GM19468 (cell line): ENCODE measurements around the gene CREB3L2.
"Not testable (repeated sequence)": the region's sequence is repeated elsewhere in the genome, so short reads cannot be mapped to it uniquely, and the experiment has no call there.

ENCODE experiments used
- ATAC-seq: cut with Tn5 transposase; IDR thresholded peaks from one replicate; pipeline ENCODE4 v1.9.1; 2021; ENCODE audit warnings: mild to moderate bottlenecking, moderate library complexity, moderate number of reproducible peaks; ENCODE audit not compliant: unreplicated experiment; ENCODE audit errors: extremely low read depth

CREB3L2 gene

DNA sequence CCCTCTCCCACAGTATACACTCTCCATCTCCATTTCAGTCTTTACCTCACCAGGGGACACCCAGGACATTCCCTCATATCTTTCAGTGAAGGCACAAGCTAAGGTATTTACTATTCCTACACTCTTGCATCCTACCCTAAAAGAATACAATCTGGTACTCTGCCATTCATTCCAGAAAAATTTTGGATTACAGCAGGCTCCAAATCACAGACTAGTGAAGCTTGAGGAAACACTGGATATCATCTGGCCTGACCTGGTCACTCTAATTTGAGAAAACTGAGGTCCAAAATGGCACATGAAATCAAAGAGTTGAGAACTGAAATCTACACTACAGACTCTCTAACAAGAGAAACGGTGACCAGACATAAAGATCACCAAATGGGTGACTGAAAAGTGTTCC is 61.7 kb downstream of the CREB3L2 start:
- no peak for ATAC-seq

GRCh38 chr7:137937202-137937560 is 64.7 kb downstream of the CREB3L2 start:
- no peak for ATAC-seq

- no peak for ATAC-seq
Observed at GRCh38 chr7:137936509-137937201, 65.2 kb downstream of the CREB3L2 start.

GRCh38 chr7:137935884-137936508 is 65.9 kb downstream of the CREB3L2 start:
- ATAC-seq, result no peak

- peak; percentile 92 for ATAC-seq
Observed at GRCh38 chr7:137934941-137935883, 66.7 kb downstream of the CREB3L2 start.

DNA sequence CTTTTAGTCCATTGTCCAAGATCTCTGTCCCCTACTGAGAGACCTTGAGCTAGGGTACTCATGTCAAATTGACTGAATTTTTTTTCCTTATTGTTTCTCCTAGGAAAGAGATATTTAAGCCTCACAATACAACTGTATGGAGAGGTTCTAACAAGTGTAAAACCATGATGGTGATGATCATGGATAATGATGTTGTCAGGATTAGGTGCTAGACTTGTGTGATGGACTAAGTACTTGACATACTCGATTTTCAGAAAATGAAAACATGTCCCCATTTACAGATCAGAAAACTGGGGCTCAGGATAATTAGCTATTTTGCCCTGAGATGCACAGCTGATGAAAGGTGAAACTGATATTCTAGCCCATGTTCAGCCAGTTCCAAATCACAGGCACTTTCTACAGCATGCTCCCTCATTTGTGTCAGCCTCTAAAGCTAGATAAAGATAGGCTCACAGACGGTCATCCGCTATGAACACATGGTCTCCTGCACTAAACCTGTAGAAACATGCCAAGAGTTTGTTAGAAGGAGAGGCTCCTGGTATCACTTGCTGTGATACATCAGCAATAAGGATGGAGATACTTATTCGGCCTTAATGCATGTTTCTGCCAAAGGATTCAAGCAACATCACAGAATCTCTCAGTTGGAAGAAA is 67.6 kb downstream of the CREB3L2 start:
- ATAC-seq, result no peak

DNA sequence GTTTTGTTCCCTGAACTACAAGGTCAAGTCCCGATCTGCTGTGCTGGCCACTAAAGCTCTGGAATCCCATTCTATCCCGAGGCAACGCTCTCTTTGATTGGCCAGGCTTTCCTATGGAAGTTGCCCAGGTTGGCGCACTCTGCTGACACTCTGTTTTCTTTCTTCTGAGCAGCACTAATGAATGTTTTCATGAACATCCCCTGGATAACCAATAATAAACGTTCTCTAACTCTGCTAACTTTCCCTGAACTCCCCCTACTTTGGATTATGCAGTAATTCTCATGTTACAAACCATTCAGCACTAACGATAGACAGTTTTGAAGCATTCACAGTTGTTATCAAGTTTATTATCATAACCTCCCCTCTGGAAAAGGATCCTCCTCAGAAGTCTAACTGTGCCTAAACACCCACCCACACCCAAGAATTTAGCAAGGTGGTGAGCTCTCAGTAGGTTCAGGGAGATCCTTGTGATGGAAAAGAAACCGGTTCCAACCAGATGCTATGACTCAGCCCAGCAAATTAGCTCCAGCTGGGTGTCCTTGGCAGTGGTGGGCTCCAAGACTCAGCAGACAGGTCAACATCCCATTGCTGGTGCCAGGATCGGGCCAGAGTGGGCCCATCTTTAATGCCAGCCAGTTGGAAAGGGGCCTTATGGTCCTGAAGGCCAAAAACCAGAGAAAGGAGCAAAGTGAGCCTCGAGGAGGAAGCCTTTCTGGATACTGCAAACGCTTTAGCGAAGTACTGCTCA is 68.4 kb downstream of the CREB3L2 start:
- no peak for ATAC-seq

- ATAC-seq, result no peak
Observed at GRCh38 chr7:137932881-137933269, 69.0 kb downstream of the CREB3L2 start.

GRCh38 chr7:137931823-137932222 is 70.1 kb downstream of the CREB3L2 start:
- no peak for ATAC-seq

DNA sequence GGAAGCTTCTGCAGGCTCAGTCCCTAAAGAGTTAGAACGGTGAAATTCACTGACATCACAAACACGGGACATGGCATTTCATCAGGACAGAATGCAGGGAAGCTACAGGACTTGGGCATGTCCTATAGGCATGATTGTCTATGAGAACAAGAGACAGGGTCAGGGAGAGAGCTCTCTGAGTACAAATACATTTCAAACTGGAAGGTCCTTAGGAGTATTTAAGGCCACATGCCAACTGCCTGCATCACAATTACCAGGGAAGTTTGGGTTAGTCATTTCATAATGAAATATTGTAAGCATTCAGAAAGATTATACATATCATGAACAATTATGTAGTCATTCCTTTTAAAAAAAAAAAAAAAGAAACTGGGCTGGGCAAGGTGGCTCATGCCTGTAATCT is 71.3 kb downstream of the CREB3L2 start:
- no peak for ATAC-seq

- no peak for ATAC-seq
Observed at GRCh38 chr7:137928626-137929025, 73.3 kb downstream of the CREB3L2 start.

DNA sequence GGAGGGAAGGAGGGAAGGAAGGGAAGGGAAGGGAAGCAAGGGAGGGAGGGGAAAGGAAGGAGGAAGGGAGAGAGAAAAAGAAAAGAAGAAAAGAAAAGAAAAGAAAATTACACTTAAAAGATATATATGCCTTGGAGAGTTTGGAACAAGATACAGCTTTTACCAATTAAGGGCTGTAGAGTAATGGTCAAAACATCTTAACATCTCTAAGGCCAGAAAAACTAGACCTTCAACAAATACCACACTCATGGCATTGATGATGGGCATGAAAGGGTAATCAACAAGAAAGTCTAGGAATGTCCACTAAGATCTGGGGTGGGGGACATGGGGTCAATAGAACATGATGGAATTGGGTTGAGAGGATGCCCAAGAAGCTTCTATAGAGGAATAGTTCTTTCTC is 74.5 kb downstream of the CREB3L2 start:
- no peak for ATAC-seq

GRCh38 chr7:137926206-137926605 is 75.7 kb downstream of the CREB3L2 start:
- not testable (repeated sequence) for ATAC-seq

- no peak for ATAC-seq
Observed at GRCh38 chr7:137925754-137926153, 76.1 kb downstream of the CREB3L2 start.

- no peak for ATAC-seq
Observed at GRCh38 chr7:137925091-137925490, 76.8 kb downstream of the CREB3L2 start.

DNA sequence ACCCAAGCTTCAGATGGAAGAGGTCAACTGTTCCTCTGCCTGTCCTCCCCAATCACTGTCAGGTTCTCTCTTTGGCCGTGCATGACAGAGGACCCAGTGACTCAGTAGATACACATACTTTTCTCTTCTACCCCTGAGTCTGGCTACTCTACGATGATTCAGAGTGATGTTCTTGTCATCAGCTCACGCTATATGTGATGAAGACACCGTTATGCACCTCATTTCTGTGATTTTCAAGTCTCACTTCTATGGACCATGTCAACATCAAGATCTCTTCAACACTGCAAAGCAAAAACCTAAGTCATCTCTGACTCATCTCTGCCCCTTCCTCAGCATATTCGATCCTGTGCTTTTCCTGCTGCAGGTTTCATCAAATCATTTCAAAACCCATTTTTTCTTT is 78.5 kb downstream of the CREB3L2 start:
- no peak for ATAC-seq

GRCh38 chr7:137920637-137921399 is 81.1 kb downstream of the CREB3L2 start:
- ATAC-seq, result no peak

- no peak for ATAC-seq
Observed at GRCh38 chr7:137919987-137920386, 81.9 kb downstream of the CREB3L2 start.

DNA sequence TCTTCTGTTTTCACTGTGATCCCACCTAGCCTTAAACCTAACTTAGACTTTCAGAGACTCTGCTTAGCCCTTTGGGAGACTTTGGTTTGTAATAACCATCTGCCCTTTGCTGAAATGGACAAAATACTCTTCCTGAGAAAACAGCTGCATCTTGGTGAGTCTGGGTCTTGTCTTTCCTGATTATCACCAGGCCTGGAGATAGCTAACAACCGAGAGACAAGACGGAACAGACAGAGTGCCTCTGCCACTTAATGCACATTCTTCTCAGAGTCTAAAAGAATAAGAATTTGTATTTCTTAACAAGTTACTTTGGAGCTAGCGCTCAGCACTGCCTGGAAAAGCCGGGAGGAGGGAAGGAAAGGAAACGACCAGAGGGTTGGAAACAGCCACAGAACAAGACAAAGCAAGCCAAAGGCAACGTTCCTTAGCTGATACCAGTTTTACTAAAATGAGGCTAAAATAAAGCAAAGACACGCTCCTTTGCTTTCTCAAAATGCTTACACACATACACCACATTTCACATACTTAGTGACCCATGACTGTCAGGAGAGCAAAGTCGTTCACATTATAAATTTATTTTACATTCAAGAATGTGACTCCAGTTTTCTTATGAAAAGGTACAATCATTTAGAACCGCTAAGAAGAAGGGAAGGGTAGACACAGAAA is 84.8 kb downstream of the CREB3L2 start:
- ATAC-seq, result no peak
